LNCAP (cell line): ENCODE measurements around the gene POU2F1.
A peak's percentile ranks its signal among the peaks of the same experiment; 100 is the strongest.

Experiments
- CTCF ChIP-seq: fragments of 450-650 bp; IDR thresholded peaks from 2 replicates; pipeline ENCODE4 v1.5.1; 2017; ENCODE audit warnings: mild to moderate bottlenecking

POU2F1 gene

DNA sequence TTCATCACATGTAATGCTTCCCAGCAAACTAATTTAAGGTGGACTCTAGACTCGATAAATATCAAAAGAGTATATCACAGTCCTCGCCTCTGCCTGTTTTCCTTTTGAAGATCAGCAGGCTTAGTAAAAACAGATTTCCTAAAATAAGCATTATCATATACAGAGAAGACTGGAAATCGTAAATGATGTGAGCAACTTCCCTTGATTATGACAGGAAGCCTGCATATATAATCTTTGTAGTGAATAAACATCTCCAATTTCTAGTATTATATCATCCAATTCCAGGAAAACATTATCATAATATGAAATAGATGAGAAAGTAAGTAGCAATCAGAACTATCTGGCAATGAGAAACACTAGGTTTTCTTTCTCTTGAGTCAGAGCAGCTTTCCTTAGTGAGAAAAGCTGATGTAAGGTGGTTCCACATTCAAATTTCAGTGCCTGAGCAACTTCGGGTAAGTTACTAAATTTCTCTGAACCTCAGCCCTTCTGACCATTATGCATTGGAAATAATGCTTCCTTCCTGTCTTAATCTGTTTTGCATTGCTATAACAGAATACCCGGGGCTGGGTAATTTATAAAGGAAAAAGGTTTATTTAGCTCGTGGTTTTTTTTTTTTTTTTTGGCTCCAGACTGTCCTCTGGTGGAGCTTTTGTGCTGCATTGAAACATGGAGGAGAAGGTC lies 12.6 kb upstream of the POU2F1 start:
- TF ChIP-seq CTCF = no peak; the same call in 1 of the 2 replicates

DNA sequence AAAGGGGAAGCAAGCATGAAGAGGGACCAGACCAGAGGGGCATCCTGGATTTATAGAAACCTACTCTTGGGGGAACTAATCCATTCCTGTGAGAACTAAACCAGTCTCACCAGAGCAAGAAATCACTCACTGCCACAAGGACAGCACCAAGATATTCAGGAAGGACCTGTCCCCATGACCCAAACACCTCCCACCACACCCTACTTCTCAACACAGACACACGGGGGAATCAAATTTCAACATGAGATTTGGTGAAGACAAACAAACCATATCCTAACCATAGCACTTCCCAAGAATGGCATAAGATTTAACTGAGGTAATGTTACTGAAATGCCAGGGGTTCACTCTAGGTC lies 12.1 kb upstream of the POU2F1 start:
- TF ChIP-seq CTCF = 0 out of 2 replicates have a peak, but pooled peaks have one; percentile 46

GRCh38 chr1:167209044-167209443 lies 11.6 kb upstream of the POU2F1 start:
- TF ChIP-seq CTCF = no peak

DNA sequence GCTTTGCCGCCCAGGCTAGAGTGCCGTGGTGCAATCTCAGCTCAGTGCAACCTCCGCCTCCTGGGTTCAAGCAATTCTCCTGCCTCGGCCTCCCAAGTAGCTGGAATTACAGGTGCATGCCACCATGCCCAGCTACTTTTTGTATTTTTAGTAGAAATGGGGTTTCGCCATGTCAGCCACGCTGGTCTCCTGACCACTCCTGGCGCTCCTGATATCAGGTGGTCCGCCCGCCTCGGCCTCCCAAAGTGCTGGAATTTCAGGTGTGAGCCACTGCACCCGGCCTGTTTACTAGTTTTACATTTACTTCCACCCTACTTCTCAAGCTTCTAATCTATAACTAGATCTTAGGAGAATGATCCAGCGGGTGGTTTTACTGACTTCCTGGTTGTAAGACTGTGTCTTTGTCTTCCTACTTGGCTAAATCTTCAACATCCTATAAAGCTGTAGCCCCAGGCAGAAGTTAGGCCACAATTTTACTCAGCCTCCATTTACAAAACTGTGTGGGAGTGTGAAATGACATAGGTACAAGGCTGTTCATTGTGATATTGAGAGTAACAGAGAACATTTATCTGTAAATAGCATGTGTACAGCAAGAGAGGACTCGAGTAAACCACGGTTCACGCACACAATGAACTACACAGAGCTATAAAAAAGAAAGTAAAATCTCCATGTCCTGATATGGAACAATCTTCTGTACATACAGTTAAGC lies 9.6 kb upstream of the POU2F1 start:
- no peak for TF ChIP-seq CTCF

GRCh38 chr1:167212025-167212424 lies 8.7 kb upstream of the POU2F1 start:
- TF ChIP-seq CTCF = no peak

DNA sequence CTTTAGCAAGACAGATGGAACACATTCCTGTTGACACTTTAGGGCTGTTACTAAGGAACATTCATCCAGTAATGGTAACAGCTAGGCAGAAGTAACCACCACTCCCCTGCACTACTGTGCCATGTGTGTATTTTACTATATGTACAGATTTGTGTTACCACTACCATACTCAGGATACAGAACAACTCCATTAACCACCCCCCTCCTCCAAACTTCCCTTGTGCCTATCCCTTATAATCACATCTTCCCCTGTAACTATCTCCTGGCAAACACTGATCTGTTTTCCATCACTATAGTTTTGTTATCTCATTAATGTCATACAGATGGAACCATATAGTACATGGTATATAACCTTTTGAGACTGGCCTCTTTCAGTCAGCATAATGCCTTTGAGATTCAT lies 3.9 kb upstream of the POU2F1 start:
- no peak for TF ChIP-seq CTCF

- TF ChIP-seq CTCF = no peak
These were observed 1.5 kb upstream of the POU2F1 start for GRCh38 chr1:167219194-167219593.
